Measurements from ENCODE around the gene MAN1C1.

The MAN1C1 gene

GRCh38 chr1:25821630-25822091 lies 205.1 kb downstream of the MAN1C1 start:
- no peak for DNase-seq

- no peak for DNase-seq
These were observed 209.0 kb downstream of the MAN1C1 start for GRCh38 chr1:25825605-25826004.

GRCh38 chr1:25826571-25826970 lies 210.0 kb downstream of the MAN1C1 start:
- DNase-seq, result no peak

- DNase-seq, result no peak
These were observed 211.9 kb downstream of the MAN1C1 start for GRCh38 chr1:25828491-25828890.

GRCh38 chr1:25829046-25829445 lies 212.5 kb downstream of the MAN1C1 start:
- DNase-seq, result no peak

GRCh38 chr1:25831569-25832196 lies 215.1 kb downstream of the MAN1C1 start:
- DNase-seq, result no peak

- no peak for DNase-seq
These were observed 215.9 kb downstream of the MAN1C1 start for GRCh38 chr1:25832336-25833037.

GRCh38 chr1:25833158-25833557 lies 216.6 kb downstream of the MAN1C1 start:
- DNase-seq, result no peak
